Lung (tissue), 12 donors: ENCODE results near the gene DGCR2. TPM values are rescaled to one million over a fixed set of nuclear protein-coding genes. Genes with fewer than 3 reads are reported as not detected.

Experiments
- ATAC-seq: fragments of 200-7000 bp; cut with Tn5 transposase; one replicate; pipeline ENCODE4 v1.9.1; 2020; ENCODE audit warnings: moderate number of reproducible peaks; ENCODE audit not compliant: insufficient read depth, low FRiP score
- DNase-seq, 3 donors: peaks; one replicate each; pipeline ENCODE4 v3.0.0-alpha.2; 2013 to 2017
- H3K27ac ChIP-seq, 2 donors: one replicate each; pipeline ENCODE4 v1.5.1; 2013; ENCODE audit warnings: mild to moderate bottlenecking in 2 of 2, moderate library complexity in 2 of 2, control low read depth in 1 of 2, inconsistent platforms in 1 of 2, low read depth in 1 of 2, low read length in 1 of 2
- H3K27me3 ChIP-seq, 3 donors: one replicate each; pipeline ENCODE4 v1.5.1; 2013; ENCODE audit warnings: low read length in 2 of 3; ENCODE audit not compliant: control insufficient read depth in 3 of 3, insufficient read depth in 3 of 3
- H3K36me3 ChIP-seq, 4 donors: one replicate each; pipeline ENCODE4 v1.5.1; 2013; ENCODE audit warnings: low read length in 4 of 4, mild to moderate bottlenecking in 1 of 4, moderate library complexity in 1 of 4; ENCODE audit not compliant: control insufficient read depth in 4 of 4, insufficient read depth in 4 of 4
- H3K4me1 ChIP-seq, 5 donors: one replicate each; pipeline ENCODE4 v1.5.1; 2013; ENCODE audit warnings: low read length in 5 of 5, mild to moderate bottlenecking in 2 of 5, moderate library complexity in 1 of 5; ENCODE audit not compliant: control insufficient read depth in 5 of 5, insufficient read depth in 5 of 5
- H3K4me3 ChIP-seq: one replicate; pipeline ENCODE4 v1.5.1; 2013; ENCODE audit warnings: mild to moderate bottlenecking, control low read depth, moderate library complexity
- H3K9ac ChIP-seq, 2 donors: one replicate each; pipeline ENCODE4 v1.5.1; 2013; ENCODE audit warnings: low read length in 2 of 2, control low read depth in 1 of 2; ENCODE audit not compliant: insufficient read depth in 1 of 2
- H3K9me3 ChIP-seq, 4 donors: one replicate each; pipeline ENCODE4 v1.5.1; 2013; ENCODE audit warnings: low read length in 3 of 4, mild to moderate bottlenecking in 1 of 4, moderate library complexity in 1 of 4; ENCODE audit not compliant: control insufficient read depth in 4 of 4, insufficient read depth in 3 of 4
- CTCF ChIP-seq: IDR thresholded peaks from 2 replicates; pipeline ENCODE4 v1.5.1; 2012; ENCODE audit warnings: mild to moderate bottlenecking; ENCODE audit errors: control extremely low read depth, extremely low read depth
- WGBS, 2 donors: extraction: QIAGEN DNeasy Blood & Tissue Kit; methylation state at CpG; one replicate each; pipeline ENCODE4 v1.1.7; 2013; 5-methylcytosine and 5-hydroxymethylcytosine counted together
- polyA plus RNA-seq, 2 donors: library from polyadenylated mRNA; stranded (reverse); fragments of 200-250 nt; gene quantifications; one replicate each; pipeline ENCODE4 v1.2.1, GENCODE V29; 2013
- total RNA-seq, 2 donors: library from RNA; depleted of rRNA in 1 of 2; stranded (reverse); fragments of >200 nt in 1 of 2; gene quantifications; one replicate each; pipeline ENCODE4 v1.2.1, GENCODE V29; 2014 to 2021
- donor health status: control.
- donor health status: control.
- donor health status: Bipolar disorder and iron deficiency.
- donor health status: healthy.
- donor health status: DM: yes; HTN: yes; CAD: no.

DGCR2 gene
- total and polyA plus RNA-seq, 4 donors = 40.4 to 77.4 (median 50.5) TPM

- Histone ChIP-seq H3K9ac (no peak overlapping the region), H3K36me3 (peaks cover 13 to 68% (median 26%) of the 10 kb centered on the region in 4 donors), H3K27ac (no peak overlapping the region), H3K4me1 (no peaks in the 10 kb centered on the region), H3K4me3 (no peak overlapping the region), H3K27me3 (no peaks in the 10 kb centered on the region), H3K9me3 (no peaks in the 10 kb centered on the region)
- ATAC-seq = no peak
- no peak for DNase-seq
- 91 to 93% methylated on average over 18 of the region's 18 CpGs for WGBS, 2 donors
- no peak for TF ChIP-seq CTCF
These were observed 12.7 kb upstream of the DGCR2 start for GRCh38 chr22:19134874-19135273.

- H3K27me3 ChIP-seq = no peaks in the 10 kb centered on the region
- DNase-seq (no peak), ATAC-seq (no peak)
- no peaks in the 10 kb centered on the region for H3K9me3 ChIP-seq
- no peak overlapping the region for H3K4me3 ChIP-seq
- H3K9ac ChIP-seq = no peak overlapping the region
- H3K27ac ChIP-seq = no peak overlapping the region
- TF ChIP-seq CTCF = no peak
- 95 to 97% methylated on average over 21 of the region's 21 CpGs for WGBS, 2 donors
- H3K36me3 ChIP-seq = peaks cover 12 to 62% (median 23%) of the 10 kb centered on the region in 4 donors
- H3K4me1 ChIP-seq = no peaks in the 10 kb centered on the region
These were observed 12.1 kb upstream of the DGCR2 start for GRCh38 chr22:19134176-19134831.

GRCh38 chr22:19133561-19133960 lies 11.3 kb upstream of the DGCR2 start:
- DNase-seq (no peak), ATAC-seq (no peak)
- Histone ChIP-seq H3K36me3 (peaks cover 10 to 55% (median 20%) of the 10 kb centered on the region in 4 donors), H3K4me1 (no peaks in the 10 kb centered on the region), H3K27ac (no peak overlapping the region), H3K9ac (no peak overlapping the region), H3K27me3 (no peaks in the 10 kb centered on the region), H3K9me3 (no peaks in the 10 kb centered on the region), H3K4me3 (no peak overlapping the region)
- TF ChIP-seq CTCF = no peak
- WGBS, 2 donors = 96 to 97% methylated on average over 13 of the region's 13 CpGs
